SU-DHL-6 (cell line): ENCODE results near the gene DCC.

Experiments used
- H2AFZ ChIP-seq: fragments of 200-600 bp; sonication (generic); 2 replicates; pipeline ENCODE4 v1.6.1; 2014; ENCODE audit warnings: low read depth, mild to moderate bottlenecking, moderate library complexity, mixed read lengths, antibody characterized with exemption, low read length; ENCODE audit not compliant: severe bottlenecking
- H3F3A ChIP-seq: fragments of 200-600 bp; shearing (Covaris generic); 2 replicates; pipeline ENCODE4 v1.6.0; 2016; ENCODE audit warnings: antibody characterized with exemption, mild to moderate bottlenecking; ENCODE audit not compliant: insufficient read depth
- H3K27ac ChIP-seq: fragments of 200-600 bp; sonication (generic); 2 replicates; pipeline ENCODE4 v1.5.1; 2016; ENCODE audit warnings: low read depth, mild to moderate bottlenecking, low read length, moderate library complexity, mixed read lengths
- H3K27me3 ChIP-seq: fragments of 200-600 bp; sonication (generic), shearing (Covaris generic); 2 replicates; pipeline ENCODE4 v1.6.0; 2014; ENCODE audit warnings: mild to moderate bottlenecking, low read length
- H3K36me3 ChIP-seq: fragments of 200-600 bp; sonication (generic); 2 replicates; pipeline ENCODE4 v1.6.1; 2014; ENCODE audit warnings: mild to moderate bottlenecking, low read length, mixed read lengths
- H3K4me2 ChIP-seq: fragments of 300-600, 200-600 bp; shearing (Covaris generic), sonication (generic); 2 replicates; pipeline ENCODE4 v1.6.0; 2014; ENCODE audit warnings: low read length, low read depth, mild to moderate bottlenecking; ENCODE audit not compliant: poor library complexity, severe bottlenecking
- H3K4me3 ChIP-seq: fragments of 200-600 bp; sonication (generic); 2 replicates; pipeline ENCODE4 v1.5.1; 2014; ENCODE audit warnings: antibody characterized with exemption, low read length, mild to moderate bottlenecking, mixed read lengths; ENCODE audit not compliant: insufficient read depth, poor library complexity, severe bottlenecking
- H3K79me2 ChIP-seq: fragments of 200-600 bp; sonication (generic); 2 replicates; pipeline ENCODE4 v1.6.1; 2014; ENCODE audit warnings: mild to moderate bottlenecking, low read length, moderate library complexity; ENCODE audit not compliant: insufficient read depth
- H3K9ac ChIP-seq: fragments of 200-600 bp; sonication (generic); 2 replicates; pipeline ENCODE4 v1.7.0; 2014; ENCODE audit warnings: mild to moderate bottlenecking, low read length
- H3K9me2 ChIP-seq: fragments of 200-600 bp; sonication (generic); replicated peaks from 2 replicates; pipeline ENCODE4 v1.6.1; 2014; ENCODE audit warnings: low read length; ENCODE audit not compliant: insufficient read depth
- H3K9me3 ChIP-seq: fragments of 200-600 bp; sonication (generic); 2 replicates; pipeline ENCODE4 v1.6.1; 2014; ENCODE audit warnings: low read length, mixed read lengths; ENCODE audit not compliant: insufficient read depth
- H4K20me1 ChIP-seq: fragments of 200-600 bp; sonication (generic); 2 replicates; pipeline ENCODE4 v1.6.1; 2014; ENCODE audit warnings: low read depth, mild to moderate bottlenecking, antibody characterized with exemption, low read length, moderate library complexity, mixed read lengths
- EZH2phosphoT487 ChIP-seq: fragments of 200-600 bp; sonication (generic), shearing (Covaris generic); conservative IDR thresholded peaks from 2 replicates; pipeline ENCODE4 v1.6.1; 2018; ENCODE audit warnings: mild to moderate bottlenecking, antibody characterized with exemption, low read length, moderate library complexity, mixed read lengths
- TF ChIP-seq, protein P1 (sequence below): fragments of 200-600 bp; sonication (generic); IDR thresholded peaks from one replicate; pipeline ENCODE4 v1.5.1; 2017; ENCODE audit warnings: antibody characterized with exemption, mild to moderate bottlenecking, low read length, moderate library complexity; ENCODE audit not compliant: insufficient read depth, poor library complexity, severe bottlenecking

Gene DCC

GRCh38 chr18:53560546-53560945, 1220.5 kb downstream of the DCC start:
- peaks cover 4% of the 10 kb centered on the region; the same call in 1 of the 2 replicates for H3K9me2 ChIP-seq
- no peaks in the 10 kb centered on the region for H3K9me3 ChIP-seq
- H3K9ac ChIP-seq: no peak overlapping the region
- H3K79me2 ChIP-seq: no peaks in the 10 kb centered on the region
- no peaks in the 10 kb centered on the region for H4K20me1 ChIP-seq
- H3K4me3 ChIP-seq: no peak overlapping the region
- no peak overlapping the region for H2AFZ ChIP-seq
- TF ChIP-seq EZH2phosphoT487: no peak
- TF ChIP-seq, protein P1, sequence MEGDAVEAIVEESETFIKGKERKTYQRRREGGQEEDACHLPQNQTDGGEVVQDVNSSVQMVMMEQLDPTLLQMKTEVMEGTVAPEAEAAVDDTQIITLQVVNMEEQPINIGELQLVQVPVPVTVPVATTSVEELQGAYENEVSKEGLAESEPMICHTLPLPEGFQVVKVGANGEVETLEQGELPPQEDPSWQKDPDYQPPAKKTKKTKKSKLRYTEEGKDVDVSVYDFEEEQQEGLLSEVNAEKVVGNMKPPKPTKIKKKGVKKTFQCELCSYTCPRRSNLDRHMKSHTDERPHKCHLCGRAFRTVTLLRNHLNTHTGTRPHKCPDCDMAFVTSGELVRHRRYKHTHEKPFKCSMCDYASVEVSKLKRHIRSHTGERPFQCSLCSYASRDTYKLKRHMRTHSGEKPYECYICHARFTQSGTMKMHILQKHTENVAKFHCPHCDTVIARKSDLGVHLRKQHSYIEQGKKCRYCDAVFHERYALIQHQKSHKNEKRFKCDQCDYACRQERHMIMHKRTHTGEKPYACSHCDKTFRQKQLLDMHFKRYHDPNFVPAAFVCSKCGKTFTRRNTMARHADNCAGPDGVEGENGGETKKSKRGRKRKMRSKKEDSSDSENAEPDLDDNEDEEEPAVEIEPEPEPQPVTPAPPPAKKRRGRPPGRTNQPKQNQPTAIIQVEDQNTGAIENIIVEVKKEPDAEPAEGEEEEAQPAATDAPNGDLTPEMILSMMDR: no peak
- H3K27ac ChIP-seq: no peak overlapping the region
- H3K27me3 ChIP-seq: no peaks in the 10 kb centered on the region; the same call in 1 of the 2 replicates
- no peaks in the 10 kb centered on the region for H3K36me3 ChIP-seq
- no peaks in the 10 kb centered on the region for H3F3A ChIP-seq
- no peak overlapping the region for H3K4me2 ChIP-seq

- 0 out of 2 replicates have a peak, but pooled peaks cover 4% of the 10 kb centered on the region for H3K9me2 ChIP-seq
- no peak for TF ChIP-seq EZH2phosphoT487
- TF ChIP-seq, protein P1: no peak
- H3K36me3 ChIP-seq: no peaks in the 10 kb centered on the region
- H3K9me3 ChIP-seq: no peaks in the 10 kb centered on the region
- no peak overlapping the region for H2AFZ ChIP-seq
- no peaks in the 10 kb centered on the region for H4K20me1 ChIP-seq
- no peak overlapping the region for H3K4me2 ChIP-seq
- H3K27me3 ChIP-seq: no peaks in the 10 kb centered on the region
- H3K27ac ChIP-seq: no peak overlapping the region
- no peak overlapping the region for H3K4me3 ChIP-seq
- no peaks in the 10 kb centered on the region for H3F3A ChIP-seq
- H3K79me2 ChIP-seq: no peaks in the 10 kb centered on the region
- no peak overlapping the region for H3K9ac ChIP-seq
Measured at GRCh38 chr18:53566626-53567025, 1226.6 kb downstream of the DCC start.

GRCh38 chr18:53567929-53568574, 1228.1 kb downstream of the DCC start:
- no peak overlapping the region for H3K4me2 ChIP-seq
- no peaks in the 10 kb centered on the region for H4K20me1 ChIP-seq
- H3K79me2 ChIP-seq: no peaks in the 10 kb centered on the region
- H3K9ac ChIP-seq: no peak overlapping the region
- no peaks in the 10 kb centered on the region for H3K36me3 ChIP-seq
- H3K9me3 ChIP-seq: no peaks in the 10 kb centered on the region
- no peak overlapping the region for H3K4me3 ChIP-seq
- H2AFZ ChIP-seq: no peak overlapping the region
- no peak overlapping the region for H3K27ac ChIP-seq
- H3F3A ChIP-seq: no peaks in the 10 kb centered on the region
- TF ChIP-seq EZH2phosphoT487: no peak
- TF ChIP-seq, protein P1: peak; percentile 44
- H3K27me3 ChIP-seq: no peaks in the 10 kb centered on the region
- H3K9me2 ChIP-seq: 0 out of 2 replicates have a peak, but pooled peaks cover 4% of the 10 kb centered on the region
